ENCODE results near the gene NDUFB2. TPM values are rescaled to one million over a fixed set of nuclear protein-coding genes. Genes with fewer than 3 reads are reported as not detected.
"Not testable (repeated sequence)": the region's sequence is repeated elsewhere in the genome, so short reads cannot be mapped to it uniquely, and the experiment has no call there.

Gene NDUFB2
- total RNA-seq, 1 donor = 56.5 TPM

DNA sequence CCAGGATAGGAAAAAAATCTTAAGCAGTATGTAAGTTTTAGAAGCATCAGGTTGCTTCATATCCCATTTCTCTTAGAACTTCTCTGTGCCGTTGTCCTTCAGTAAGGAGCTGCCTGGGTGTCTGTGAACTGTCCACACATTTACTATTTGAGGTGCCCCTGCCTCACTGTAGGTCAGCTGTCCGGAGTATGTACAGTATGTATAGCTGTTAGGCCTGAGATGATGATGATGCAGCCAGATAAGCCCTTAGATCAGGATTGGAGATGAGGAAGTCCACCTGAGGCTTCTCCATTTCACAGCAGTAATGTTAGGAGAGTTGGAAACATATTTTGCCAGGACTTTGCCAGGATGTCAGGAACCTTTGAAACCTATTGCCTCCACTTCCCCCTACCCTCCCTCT lies 7.7 kb downstream of the NDUFB2 start:
- H3K27ac ChIP-seq (ENCODE audit: low read depth, low read length) = no peak overlapping the region
- TF ChIP-seq, protein P1, sequence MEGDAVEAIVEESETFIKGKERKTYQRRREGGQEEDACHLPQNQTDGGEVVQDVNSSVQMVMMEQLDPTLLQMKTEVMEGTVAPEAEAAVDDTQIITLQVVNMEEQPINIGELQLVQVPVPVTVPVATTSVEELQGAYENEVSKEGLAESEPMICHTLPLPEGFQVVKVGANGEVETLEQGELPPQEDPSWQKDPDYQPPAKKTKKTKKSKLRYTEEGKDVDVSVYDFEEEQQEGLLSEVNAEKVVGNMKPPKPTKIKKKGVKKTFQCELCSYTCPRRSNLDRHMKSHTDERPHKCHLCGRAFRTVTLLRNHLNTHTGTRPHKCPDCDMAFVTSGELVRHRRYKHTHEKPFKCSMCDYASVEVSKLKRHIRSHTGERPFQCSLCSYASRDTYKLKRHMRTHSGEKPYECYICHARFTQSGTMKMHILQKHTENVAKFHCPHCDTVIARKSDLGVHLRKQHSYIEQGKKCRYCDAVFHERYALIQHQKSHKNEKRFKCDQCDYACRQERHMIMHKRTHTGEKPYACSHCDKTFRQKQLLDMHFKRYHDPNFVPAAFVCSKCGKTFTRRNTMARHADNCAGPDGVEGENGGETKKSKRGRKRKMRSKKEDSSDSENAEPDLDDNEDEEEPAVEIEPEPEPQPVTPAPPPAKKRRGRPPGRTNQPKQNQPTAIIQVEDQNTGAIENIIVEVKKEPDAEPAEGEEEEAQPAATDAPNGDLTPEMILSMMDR (IDR thresholded peaks at IDR 0.05; ENCODE audit: extremely low read depth, low read depth, low read length) = no peak
- H2AFZ ChIP-seq (ENCODE audit: low read length) = no peak overlapping the region
- H3K4me2 ChIP-seq (ENCODE audit: insufficient read depth, low read length) = no peak overlapping the region
- H3K9me3 ChIP-seq (ENCODE audit: low read depth, low read length) = no peaks in the 10 kb centered on the region
- H3K79me2 ChIP-seq (ENCODE audit: insufficient read depth, low read length) = peaks cover 47% of the 10 kb centered on the region
- H3K36me3 ChIP-seq (ENCODE audit: insufficient read depth, low read length) = peaks cover 28% of the 10 kb centered on the region
- no peaks in the 10 kb centered on the region for H3K27me3 ChIP-seq (ENCODE audit: insufficient read depth, low read length)
- H3K4me1 ChIP-seq (ENCODE audit: insufficient read depth, low read length) = no peaks in the 10 kb centered on the region
- peaks cover 21% of the 10 kb centered on the region for H4K20me1 ChIP-seq (ENCODE audit: insufficient read depth, low read length)
- H3K4me3 ChIP-seq (ENCODE audit: insufficient read depth, low read length) = no peak overlapping the region
- no peak for DNase-seq (ENCODE audit: insufficient read length, low spot score, missing footprints)

DNA sequence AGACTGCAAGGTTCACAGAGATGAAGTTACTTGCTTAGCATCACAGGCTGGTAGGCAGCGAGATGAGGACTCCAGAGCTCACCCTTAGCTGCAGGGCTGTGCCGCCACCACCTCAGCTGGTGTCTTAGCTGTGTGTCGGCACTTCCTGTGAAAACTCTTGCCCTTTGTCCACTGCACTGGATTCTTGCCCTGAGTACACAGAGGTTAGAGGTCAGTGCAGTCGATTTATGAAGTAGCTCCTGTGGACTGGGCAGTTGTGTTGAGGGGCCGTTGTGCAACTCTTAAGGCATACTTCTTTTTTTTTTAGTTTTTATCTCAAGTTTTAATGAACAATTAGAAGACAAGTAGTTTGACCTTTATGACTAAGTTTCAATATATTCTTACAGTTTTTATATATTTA lies 10.6 kb downstream of the NDUFB2 start:
- H4K20me1 ChIP-seq (ENCODE audit: insufficient read depth, low read length) = peaks cover 13% of the 10 kb centered on the region
- no peak overlapping the region for H3K4me3 ChIP-seq (ENCODE audit: insufficient read depth, low read length)
- no peaks in the 10 kb centered on the region for H3K9me3 ChIP-seq (ENCODE audit: low read depth, low read length)
- DNase-seq (ENCODE audit: insufficient read length, low spot score, missing footprints) = no peak
- H3K27me3 ChIP-seq (ENCODE audit: insufficient read depth, low read length) = no peaks in the 10 kb centered on the region
- H3K4me1 ChIP-seq (ENCODE audit: insufficient read depth, low read length) = no peaks in the 10 kb centered on the region
- TF ChIP-seq, protein P1 (IDR thresholded peaks at IDR 0.05; ENCODE audit: extremely low read depth, low read depth, low read length) = no peak
- H3K36me3 ChIP-seq (ENCODE audit: insufficient read depth, low read length) = peaks cover 28% of the 10 kb centered on the region
- peaks cover 18% of the 10 kb centered on the region for H3K79me2 ChIP-seq (ENCODE audit: insufficient read depth, low read length)
- no peak overlapping the region for H3K27ac ChIP-seq (ENCODE audit: low read depth, low read length)
- no peak overlapping the region for H3K4me2 ChIP-seq (ENCODE audit: insufficient read depth, low read length)
- no peak overlapping the region for H2AFZ ChIP-seq (ENCODE audit: low read length)

DNA sequence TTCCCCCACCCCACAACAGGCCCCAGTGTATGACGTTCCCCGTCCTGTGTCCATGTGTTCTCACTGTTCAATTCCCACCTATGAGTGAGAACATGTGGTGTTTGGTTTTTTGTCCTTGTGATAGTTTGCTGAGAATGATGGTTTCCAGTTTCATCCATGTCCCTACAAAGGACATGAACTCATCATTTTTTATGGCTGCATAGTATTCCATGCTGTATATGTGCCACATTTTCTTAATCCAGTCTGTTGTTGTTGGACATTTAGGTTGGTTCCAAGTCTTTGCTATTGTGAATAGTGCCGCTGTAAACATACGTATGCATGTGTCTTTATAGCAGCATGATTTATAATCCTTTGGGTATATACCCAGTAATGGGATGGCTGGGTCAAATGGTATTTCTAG lies 12.3 kb downstream of the NDUFB2 start:
- not testable (repeated sequence) for H3K27ac ChIP-seq (ENCODE audit: low read depth, low read length); H2AFZ ChIP-seq (ENCODE audit: low read length); H3K79me2 ChIP-seq (ENCODE audit: insufficient read depth, low read length); H3K4me2 ChIP-seq (ENCODE audit: insufficient read depth, low read length); H3K4me3 ChIP-seq (ENCODE audit: insufficient read depth, low read length); DNase-seq (ENCODE audit: insufficient read length, low spot score, missing footprints); H3K4me1 ChIP-seq (ENCODE audit: insufficient read depth, low read length); H3K9me3 ChIP-seq (ENCODE audit: low read depth, low read length); H3K27me3 ChIP-seq (ENCODE audit: insufficient read depth, low read length); H4K20me1 ChIP-seq (ENCODE audit: insufficient read depth, low read length)
- peaks cover 22% of the 10 kb centered on the region for H3K36me3 ChIP-seq (ENCODE audit: insufficient read depth, low read length)

DNA sequence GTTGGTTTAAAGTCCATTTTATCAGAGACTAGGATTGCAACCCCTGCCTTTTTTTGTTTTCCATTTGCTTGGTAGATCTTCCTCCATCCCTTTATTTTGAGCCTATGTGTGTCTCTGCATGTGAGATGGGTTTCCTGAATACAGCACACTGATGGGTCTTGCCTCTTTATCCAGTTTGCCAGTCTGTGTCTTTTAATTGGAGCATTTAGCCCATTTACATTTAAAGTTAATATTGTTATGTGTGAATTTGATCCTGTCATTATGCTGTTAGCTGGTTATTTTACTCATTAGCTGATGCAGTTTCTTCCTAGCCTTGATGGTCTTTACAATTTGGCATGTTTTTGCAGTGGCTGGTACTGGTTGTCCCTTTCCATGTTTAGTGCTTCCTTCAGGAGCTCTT lies 15.9 kb downstream of the NDUFB2 start:
- not testable (repeated sequence) for H3K27me3 ChIP-seq (ENCODE audit: insufficient read depth, low read length); H4K20me1 ChIP-seq (ENCODE audit: insufficient read depth, low read length); H3K79me2 ChIP-seq (ENCODE audit: insufficient read depth, low read length); H3K27ac ChIP-seq (ENCODE audit: low read depth, low read length); H3K4me3 ChIP-seq (ENCODE audit: insufficient read depth, low read length); H3K9me3 ChIP-seq (ENCODE audit: low read depth, low read length); H2AFZ ChIP-seq (ENCODE audit: low read length); H3K4me1 ChIP-seq (ENCODE audit: insufficient read depth, low read length); H3K4me2 ChIP-seq (ENCODE audit: insufficient read depth, low read length); H3K36me3 ChIP-seq (ENCODE audit: insufficient read depth, low read length); DNase-seq (ENCODE audit: insufficient read length, low spot score, missing footprints)

DNA sequence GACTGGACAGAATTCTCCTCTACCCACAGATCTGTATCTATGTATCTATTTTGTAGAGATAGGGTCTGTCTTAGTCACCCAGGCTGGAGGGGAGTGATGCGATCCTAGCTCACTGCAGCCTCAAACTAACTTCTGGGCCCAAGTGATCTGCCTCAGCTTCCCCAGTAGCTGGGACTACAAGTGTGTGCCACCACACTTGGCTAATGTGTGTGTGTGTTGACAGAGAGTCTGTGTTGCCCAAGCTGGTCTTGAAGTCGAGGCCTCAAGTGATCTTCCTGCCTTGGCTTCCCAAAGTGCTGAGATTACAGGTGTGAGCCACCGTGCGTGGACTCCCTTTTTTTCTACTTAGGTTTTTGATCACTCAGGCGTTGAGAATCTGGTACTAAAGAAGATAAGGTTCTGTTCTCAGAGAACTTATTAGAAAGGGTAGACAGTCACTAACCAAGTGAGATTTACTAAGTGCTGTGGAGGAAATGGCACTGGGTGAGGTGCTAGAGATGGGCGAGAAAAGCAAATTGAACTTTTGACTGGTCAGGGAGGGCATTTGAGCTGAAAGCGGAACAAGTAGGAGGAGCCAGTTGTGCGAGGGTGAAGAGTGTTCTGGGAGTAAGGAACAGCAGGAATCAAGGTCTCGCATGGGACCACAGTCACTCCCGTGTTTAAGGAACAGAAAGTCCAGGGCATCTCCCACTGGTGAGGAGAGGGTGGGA lies 18.0 kb downstream of the NDUFB2 start:
- TF ChIP-seq, protein P1 (IDR thresholded peaks at IDR 0.05; ENCODE audit: extremely low read depth, low read depth, low read length) = no peak

More for the DNA sequence above, 18.0 kb downstream of the NDUFB2 start:
- Histone ChIP-seq H3K27me3 (ENCODE audit: insufficient read depth, low read length) (no peaks in the 10 kb centered on the region), H2AFZ (ENCODE audit: low read length) (no peak overlapping the region), H3K36me3 (ENCODE audit: insufficient read depth, low read length) (no peaks in the 10 kb centered on the region), H3K79me2 (ENCODE audit: insufficient read depth, low read length) (no peaks in the 10 kb centered on the region), H3K4me1 (ENCODE audit: insufficient read depth, low read length) (no peaks in the 10 kb centered on the region), H3K27ac (ENCODE audit: low read depth, low read length) (no peak overlapping the region), H4K20me1 (ENCODE audit: insufficient read depth, low read length) (no peaks in the 10 kb centered on the region), H3K4me2 (ENCODE audit: insufficient read depth, low read length) (no peak overlapping the region), H3K4me3 (ENCODE audit: insufficient read depth, low read length) (no peak overlapping the region), H3K9me3 (ENCODE audit: low read depth, low read length) (no peaks in the 10 kb centered on the region)
- DNase-seq (ENCODE audit: insufficient read length, low spot score, missing footprints) = no peak
